ENCODE measurements around the gene IL31.

IL31 gene

GRCh38 chr12:122155705-122156104 is 18.3 kb downstream of the IL31 start:
- DNase-seq (ENCODE audit: low spot score) = no peak

- DNase-seq (ENCODE audit: low spot score) = no peak
These were observed 21.3 kb downstream of the IL31 start for GRCh38 chr12:122152754-122153153.

GRCh38 chr12:122150127-122150681 is 23.8 kb downstream of the IL31 start:
- DNase-seq (ENCODE audit: low spot score) = no peak

GRCh38 chr12:122148657-122149056 is 25.4 kb downstream of the IL31 start:
- no peak for DNase-seq (ENCODE audit: low spot score)

GRCh38 chr12:122147514-122148290 is 26.3 kb downstream of the IL31 start:
- peak; percentile 38 for DNase-seq (ENCODE audit: low spot score)

GRCh38 chr12:122145505-122146330 is 28.3 kb downstream of the IL31 start:
- DNase-seq (ENCODE audit: low spot score) = no peak

- DNase-seq (ENCODE audit: low spot score) = no peak
These were observed 29.1 kb downstream of the IL31 start for GRCh38 chr12:122144885-122145284.

- DNase-seq (ENCODE audit: low spot score) = no peak
These were observed 31.2 kb downstream of the IL31 start for GRCh38 chr12:122142857-122143256.

GRCh38 chr12:122141911-122142725 is 31.9 kb downstream of the IL31 start:
- no peak for DNase-seq (ENCODE audit: low spot score)

- DNase-seq (ENCODE audit: low spot score) = no peak
These were observed 33.4 kb downstream of the IL31 start for GRCh38 chr12:122140467-122141257.

- DNase-seq (ENCODE audit: low spot score) = no peak
These were observed 34.1 kb downstream of the IL31 start for GRCh38 chr12:122139941-122140340.

GRCh38 chr12:122139266-122139665 is 34.8 kb downstream of the IL31 start:
- no peak for DNase-seq (ENCODE audit: low spot score)

GRCh38 chr12:122138616-122139015 is 35.4 kb downstream of the IL31 start:
- DNase-seq (ENCODE audit: low spot score) = no peak

- DNase-seq (ENCODE audit: low spot score) = no peak
These were observed 35.8 kb downstream of the IL31 start for GRCh38 chr12:122138181-122138580.

- DNase-seq (ENCODE audit: low spot score) = no peak
These were observed 36.3 kb downstream of the IL31 start for GRCh38 chr12:122137681-122138080.

GRCh38 chr12:122137229-122137628 is 36.8 kb downstream of the IL31 start:
- DNase-seq (ENCODE audit: low spot score) = no peak

GRCh38 chr12:122135437-122136031 is 38.5 kb downstream of the IL31 start:
- no peak for DNase-seq (ENCODE audit: low spot score)

- no peak for DNase-seq (ENCODE audit: low spot score)
These were observed 40.6 kb downstream of the IL31 start for GRCh38 chr12:122133192-122133950.

- peak; percentile 75 for DNase-seq (ENCODE audit: low spot score)
These were observed 43.9 kb downstream of the IL31 start for GRCh38 chr12:122130150-122130549.

- no peak for DNase-seq (ENCODE audit: low spot score)
These were observed 44.9 kb downstream of the IL31 start for GRCh38 chr12:122129131-122129530.
